Activated CD8-positive, alpha-beta memory T cell treated with anti-CD3 and anti-CD28 coated beads, Interleukin-2, amount 50 U/mL, for 4 hours (primary cell): ENCODE measurements around the gene RAB11FIP4.

Source experiments
- DNase-seq: peaks from one replicate; pipeline ENCODE4 v3.0.0-alpha.2; 2020

RAB11FIP4 gene

GRCh38 chr17:31411707-31412285 lies 20.3 kb downstream of the RAB11FIP4 start:
- DNase-seq: no peak

GRCh38 chr17:31412511-31412910 lies 21.0 kb downstream of the RAB11FIP4 start:
- no peak for DNase-seq

- DNase-seq: no peak
Observed at GRCh38 chr17:31413081-31413799, 21.8 kb downstream of the RAB11FIP4 start.

- no peak for DNase-seq
Observed at GRCh38 chr17:31413874-31414549, 22.5 kb downstream of the RAB11FIP4 start.

GRCh38 chr17:31414550-31414918 lies 23.1 kb downstream of the RAB11FIP4 start:
- DNase-seq: no peak

GRCh38 chr17:31415004-31415454 lies 23.6 kb downstream of the RAB11FIP4 start:
- no peak for DNase-seq

- no peak for DNase-seq
Observed at GRCh38 chr17:31415640-31416502, 24.4 kb downstream of the RAB11FIP4 start.

GRCh38 chr17:31416503-31416923 lies 25.0 kb downstream of the RAB11FIP4 start:
- no peak for DNase-seq

- no peak for DNase-seq
Observed at GRCh38 chr17:31417051-31417792, 25.7 kb downstream of the RAB11FIP4 start.

GRCh38 chr17:31418773-31419350 lies 27.4 kb downstream of the RAB11FIP4 start:
- no peak for DNase-seq

GRCh38 chr17:31422443-31422842 lies 31.0 kb downstream of the RAB11FIP4 start:
- DNase-seq: no peak

- DNase-seq: no peak
Observed at GRCh38 chr17:31424944-31425281, 33.4 kb downstream of the RAB11FIP4 start.

- no peak for DNase-seq
Observed at GRCh38 chr17:31425282-31426040, 34.0 kb downstream of the RAB11FIP4 start.

GRCh38 chr17:31427684-31428083 lies 36.2 kb downstream of the RAB11FIP4 start:
- no peak for DNase-seq

GRCh38 chr17:31428111-31428510 lies 36.6 kb downstream of the RAB11FIP4 start:
- no peak for DNase-seq

GRCh38 chr17:31428512-31428911 lies 37.0 kb downstream of the RAB11FIP4 start:
- no peak for DNase-seq

GRCh38 chr17:31431098-31431851 lies 39.8 kb downstream of the RAB11FIP4 start:
- no peak for DNase-seq

- DNase-seq: no peak
Observed at GRCh38 chr17:31431852-31432658, 40.6 kb downstream of the RAB11FIP4 start.

GRCh38 chr17:31433091-31433790 lies 41.8 kb downstream of the RAB11FIP4 start:
- DNase-seq: peak; percentile 25
